Ishikawa (cell line): ENCODE measurements around the gene PAFAH1B2.

Source experiments
- CEBPB ChIP-seq: IDR thresholded peaks from 2 replicates; pipeline ENCODE4 v1.6.1; 2012
- CREB1 ChIP-seq: IDR thresholded peaks from 2 replicates; pipeline ENCODE4 v1.6.1; 2012; ENCODE audit warnings: low read depth
- EGR1 ChIP-seq: IDR thresholded peaks from 2 replicates; pipeline ENCODE4 v1.6.1; 2012
- EP300 ChIP-seq: IDR thresholded peaks from 2 replicates; pipeline ENCODE4 v1.6.1; 2012; ENCODE audit warnings: borderline replicate concordance
- FOXM1 ChIP-seq: IDR thresholded peaks from 2 replicates; pipeline ENCODE4 v1.6.1; 2012; ENCODE audit warnings: low read depth, borderline replicate concordance
- MAX ChIP-seq: IDR thresholded peaks from 2 replicates; pipeline ENCODE4 v1.6.1; 2012
- RAD21 ChIP-seq: IDR thresholded peaks from 2 replicates; pipeline ENCODE4 v1.6.1; 2012; ENCODE audit warnings: low read depth
- REST ChIP-seq: IDR thresholded peaks from 2 replicates; pipeline ENCODE4 v1.6.1; 2012; ENCODE audit warnings: low read depth, mild to moderate bottlenecking
- TAF1 ChIP-seq: IDR thresholded peaks from 2 replicates; pipeline ENCODE4 v1.6.1; 2012; ENCODE audit warnings: low read depth, mild to moderate bottlenecking
- TCF12 ChIP-seq: IDR thresholded peaks from 2 replicates; pipeline ENCODE4 v1.6.1; 2012; ENCODE audit warnings: low read depth
- TEAD4 ChIP-seq: IDR thresholded peaks from 2 replicates; pipeline ENCODE4 v1.6.1; 2012
- YY1 ChIP-seq: IDR thresholded peaks from 2 replicates; pipeline ENCODE4 v1.6.1; 2012; ENCODE audit warnings: low read depth
- ZBTB7A ChIP-seq: IDR thresholded peaks from 2 replicates; pipeline ENCODE4 v1.6.1; 2012; ENCODE audit warnings: low read depth

- TF ChIP-seq ZBTB7A: no peak
- no peak for TF ChIP-seq REST
- TF ChIP-seq MAX: no peak
- no peak for TF ChIP-seq EP300
- no peak for TF ChIP-seq TEAD4
- TF ChIP-seq TCF12: no peak
- no peak for TF ChIP-seq TAF1
- TF ChIP-seq EGR1: no peak
- no peak for TF ChIP-seq RAD21
- no peak for TF ChIP-seq CEBPB
- TF ChIP-seq FOXM1: no peak
- TF ChIP-seq YY1: no peak
- no peak for TF ChIP-seq CREB1
Observed at GRCh38 chr11:117188620-117189081, 44.6 kb downstream of the PAFAH1B2 start.
